Activated T-cell treated with anti-CD3 and anti-CD28 coated beads for 24 hours (primary cell): ENCODE results near the gene RGL1.

Source experiments
- DNase-seq: peaks from one replicate; pipeline ENCODE4 v3.0.0-alpha.2; 2020; ENCODE audit warnings: low read depth

RGL1 gene

DNA sequence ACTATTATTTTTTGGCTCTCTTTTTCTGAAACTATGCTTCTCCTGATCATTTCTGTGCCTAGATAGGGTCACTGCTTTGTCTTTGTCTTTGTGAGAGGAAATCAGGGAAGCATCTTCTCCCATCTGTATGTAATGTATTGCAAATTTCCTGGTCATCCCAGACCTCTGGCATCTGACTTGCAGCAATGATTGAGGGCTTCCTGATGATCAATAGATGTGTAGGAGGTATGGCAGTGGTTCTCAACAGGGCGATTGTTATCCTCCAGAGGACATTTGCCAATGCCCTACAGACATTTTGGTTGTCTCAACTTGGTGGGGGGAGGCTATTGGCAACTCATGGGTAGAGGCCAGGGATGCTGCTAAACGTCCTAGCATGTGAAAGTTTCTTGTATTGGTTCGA is 64.7 kb downstream of the RGL1 start:
- DNase-seq: no peak

DNA sequence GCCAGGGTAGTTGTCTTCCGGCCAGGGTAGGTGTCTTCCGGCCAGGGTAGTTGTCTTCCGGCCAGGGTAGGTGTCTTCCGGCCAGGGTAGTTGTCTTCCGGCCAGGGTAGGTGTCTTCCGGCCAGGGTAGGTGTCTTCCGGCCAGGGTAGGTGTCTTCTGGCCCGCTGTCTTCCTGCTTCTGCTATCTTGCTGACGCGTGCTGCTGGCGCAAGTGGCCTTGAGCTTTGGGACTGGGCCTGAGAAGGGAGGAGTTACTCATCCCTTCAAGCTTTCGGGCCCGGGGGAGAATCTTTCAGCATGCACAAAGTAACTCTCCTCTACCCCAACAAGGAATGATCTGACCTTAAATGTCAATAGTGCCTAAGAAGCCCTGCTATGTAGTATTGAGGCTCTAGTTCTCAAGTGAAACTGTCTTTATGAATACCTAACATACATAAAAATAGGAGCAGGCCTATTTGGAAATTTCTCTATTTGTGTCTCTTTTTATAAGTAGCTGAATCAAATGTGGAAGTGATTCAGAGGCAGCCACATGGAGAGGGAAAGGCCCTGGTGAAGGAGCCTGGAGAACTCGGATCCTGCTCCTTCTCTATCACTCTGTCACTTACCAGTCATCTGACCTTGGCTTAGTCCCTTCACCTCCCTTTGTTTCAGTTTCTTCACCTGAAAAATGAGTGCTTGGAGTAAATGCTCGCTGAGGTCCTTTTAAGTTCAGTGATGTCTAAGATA is 65.6 kb downstream of the RGL1 start:
- no peak for DNase-seq

DNA sequence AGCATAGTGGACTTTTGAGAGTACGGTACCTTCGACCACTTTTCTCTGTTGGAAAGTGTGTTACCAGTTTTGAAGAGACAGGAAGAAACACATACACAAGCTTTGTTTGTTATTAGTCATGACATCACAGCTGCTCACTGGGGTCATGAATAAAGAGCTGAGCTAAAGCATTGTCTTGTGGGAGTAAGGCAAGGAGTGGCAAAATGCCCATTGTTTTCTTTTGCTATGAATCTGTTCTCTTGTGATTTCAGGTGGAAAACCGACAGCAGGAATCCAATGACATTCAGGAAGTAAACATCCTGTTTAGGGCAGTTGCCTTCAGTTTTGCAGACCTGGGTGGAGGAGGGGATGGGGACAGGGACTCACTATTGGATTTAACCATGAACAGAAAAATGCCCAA is 66.2 kb downstream of the RGL1 start:
- DNase-seq: no peak

DNA sequence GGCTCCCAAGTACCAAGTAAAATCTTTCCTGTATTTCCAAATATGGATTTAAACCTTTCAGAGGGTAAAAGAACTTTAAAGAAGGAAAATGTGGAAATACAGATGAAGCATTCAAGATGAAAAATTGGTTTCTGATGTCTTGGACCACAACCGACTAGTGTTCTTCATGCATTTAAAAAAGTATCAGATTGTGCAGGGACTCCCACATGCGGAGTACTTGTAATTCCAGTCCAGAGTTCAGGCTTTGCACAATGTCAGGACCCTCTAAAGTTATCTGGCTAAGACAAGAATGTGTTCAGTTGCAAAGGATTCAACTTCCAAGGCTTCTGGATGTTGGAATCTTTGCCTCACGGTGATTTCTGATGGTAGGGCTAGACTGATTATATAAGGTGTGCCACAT is 66.7 kb downstream of the RGL1 start:
- no peak for DNase-seq

DNA sequence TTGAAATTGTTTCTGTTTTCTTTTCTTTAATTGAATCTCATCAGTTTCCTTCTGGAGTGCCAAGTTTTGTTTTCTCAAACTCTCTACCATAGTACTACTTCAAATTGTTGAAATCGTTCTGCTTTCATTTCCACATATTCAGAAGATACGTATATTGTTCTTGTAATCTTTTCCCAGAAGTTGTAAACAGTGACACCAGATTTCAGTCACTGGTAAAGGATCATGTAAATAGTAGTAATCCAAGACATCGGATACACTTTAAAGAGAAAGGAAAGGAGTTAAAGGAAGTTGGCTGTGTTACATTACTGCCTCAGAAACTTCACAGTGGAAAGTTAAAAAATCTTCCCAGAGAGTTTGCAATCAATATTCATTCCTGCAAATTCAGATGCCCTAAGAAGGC is 67.5 kb downstream of the RGL1 start:
- DNase-seq: no peak

DNA sequence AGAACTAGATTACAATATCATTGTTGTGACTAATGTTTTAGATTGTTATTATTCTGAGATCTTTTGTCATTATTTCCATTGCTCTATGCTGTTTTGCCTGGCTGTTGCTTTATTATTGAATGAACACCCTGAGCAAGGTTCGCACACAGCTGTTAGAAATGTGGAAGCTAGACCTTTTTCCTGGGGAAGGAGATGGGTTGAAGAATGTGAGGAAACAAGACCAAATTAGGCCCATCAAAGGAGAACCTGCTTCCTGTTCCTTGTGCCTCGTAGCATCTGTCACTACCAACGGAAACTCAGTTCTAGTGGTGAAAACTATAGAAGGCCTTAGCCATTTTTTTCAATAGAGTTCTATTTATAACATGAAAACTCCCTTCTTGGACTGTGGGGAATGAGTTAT is 68.7 kb downstream of the RGL1 start:
- DNase-seq: no peak

DNA sequence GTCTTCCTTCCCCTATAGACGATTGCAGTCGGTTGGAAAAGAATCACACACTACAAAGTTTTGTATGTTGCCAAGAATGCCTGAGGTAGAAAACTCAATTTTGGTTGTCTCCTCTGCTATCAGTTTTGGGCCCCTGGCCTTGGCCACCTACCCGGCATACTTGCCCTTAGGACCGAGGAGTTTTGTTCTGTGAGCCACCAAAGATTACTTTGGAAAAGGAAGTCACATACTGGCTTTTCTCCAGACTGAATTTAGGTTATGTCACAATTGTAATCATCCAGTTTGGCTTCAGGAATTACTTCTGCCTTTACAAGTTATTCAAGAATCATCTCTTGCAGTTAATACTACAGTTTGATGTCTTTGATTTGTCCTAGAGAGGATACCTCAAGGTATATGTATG is 71.4 kb downstream of the RGL1 start:
- no peak for DNase-seq

DNA sequence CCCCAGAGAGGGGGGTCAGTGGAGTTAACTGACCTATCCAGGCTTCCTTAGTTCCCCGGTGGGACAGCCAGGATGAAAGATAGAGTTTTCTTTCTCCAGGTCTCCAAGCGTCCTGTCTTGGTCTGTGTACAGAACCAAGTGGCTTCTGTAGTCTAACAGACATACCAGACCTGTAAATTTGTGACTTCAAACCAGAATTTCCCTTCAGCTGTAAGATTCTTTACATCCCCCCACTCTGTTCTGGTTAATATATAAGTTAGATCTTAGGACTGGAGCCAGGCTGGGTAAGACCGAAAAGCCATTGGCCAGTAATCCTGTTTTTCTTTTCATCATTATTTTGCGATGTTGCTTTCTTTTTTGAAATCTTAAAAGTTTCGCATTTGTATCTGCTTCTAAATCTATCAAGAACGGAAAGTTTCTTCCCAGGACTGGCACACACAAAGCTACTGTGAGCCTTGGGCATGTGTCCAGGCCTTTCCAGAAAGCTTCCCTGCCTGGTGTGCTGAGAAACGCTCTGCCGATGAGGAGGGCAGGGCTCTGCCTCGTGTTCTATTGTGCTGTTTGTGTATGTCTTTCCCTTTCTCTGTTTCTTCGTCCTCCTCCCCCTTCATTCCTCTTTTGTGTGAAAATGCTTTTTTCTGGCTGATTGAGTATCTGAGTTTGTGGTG is 72.3 kb downstream of the RGL1 start:
- no peak for DNase-seq

DNA sequence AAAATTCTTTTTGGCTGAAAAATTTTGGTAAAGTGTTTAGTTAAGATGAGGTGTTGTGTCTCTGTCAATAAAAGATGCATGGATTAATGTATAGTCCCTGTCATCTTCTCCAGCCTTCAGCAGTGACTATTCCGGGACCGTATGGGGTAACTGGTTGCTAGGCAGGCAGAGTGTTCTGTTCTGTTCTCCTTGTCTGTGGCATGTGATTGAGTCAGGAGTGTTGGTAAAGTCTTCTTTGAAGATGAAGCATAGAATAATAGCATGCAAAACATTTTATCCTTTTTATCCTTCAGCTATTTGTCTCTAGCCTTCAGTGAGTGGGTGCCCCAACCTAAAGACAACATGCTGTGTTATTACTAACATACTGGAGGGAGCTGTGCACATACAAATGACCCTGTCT is 74.6 kb downstream of the RGL1 start:
- DNase-seq: no peak

DNA sequence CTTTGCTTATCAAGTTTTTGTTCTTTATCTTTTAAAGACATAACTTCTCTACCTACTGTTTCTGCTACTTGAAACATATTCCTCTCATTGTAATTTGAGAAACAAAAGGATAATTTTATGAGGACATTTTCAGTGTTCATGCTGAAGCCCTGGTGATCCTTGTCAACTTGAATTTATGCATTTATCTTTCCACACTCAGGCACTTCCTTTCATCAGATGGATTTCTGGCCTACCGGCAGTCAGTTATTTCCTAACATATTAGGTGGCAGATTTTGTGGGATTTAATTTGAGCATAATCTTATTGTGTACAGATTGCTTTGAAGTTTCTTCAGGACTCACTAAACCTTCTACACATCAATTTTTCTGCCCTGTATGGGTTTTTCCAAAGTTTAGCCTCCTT is 75.0 kb downstream of the RGL1 start:
- DNase-seq: no peak

DNA sequence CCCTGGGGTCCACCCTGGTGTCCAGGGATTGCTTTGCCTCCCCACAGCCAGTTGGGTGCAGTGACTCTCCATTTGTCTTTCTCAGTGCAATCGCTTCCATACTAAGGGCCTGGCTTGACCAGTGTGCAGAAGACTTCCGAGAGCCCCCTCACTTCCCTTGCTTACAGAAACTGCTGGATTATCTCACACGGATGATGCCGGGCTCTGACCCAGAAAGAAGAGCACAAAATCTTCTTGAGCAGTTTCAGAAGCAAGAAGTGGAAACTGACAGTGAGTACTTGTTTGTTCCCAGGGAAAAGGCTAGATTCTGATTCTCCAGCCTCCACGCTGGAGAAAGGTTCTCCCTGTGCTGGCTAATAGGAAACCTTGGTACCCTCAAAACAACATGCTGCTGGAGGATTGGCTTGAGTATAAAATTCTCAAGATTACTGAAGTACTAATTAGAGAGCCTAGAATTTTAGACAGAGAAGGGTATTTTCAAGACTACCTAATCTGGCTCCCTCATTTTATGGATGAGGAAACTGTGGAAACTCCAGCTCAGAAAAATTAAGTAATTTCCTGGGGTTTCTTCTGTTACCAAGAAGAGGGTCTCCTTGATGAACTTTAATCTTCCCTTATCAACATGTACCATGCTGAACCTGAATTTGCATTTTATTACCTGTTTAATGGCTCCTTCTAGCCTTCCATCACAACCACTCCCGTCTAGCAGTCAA is 75.8 kb downstream of the RGL1 start:
- no peak for DNase-seq

DNA sequence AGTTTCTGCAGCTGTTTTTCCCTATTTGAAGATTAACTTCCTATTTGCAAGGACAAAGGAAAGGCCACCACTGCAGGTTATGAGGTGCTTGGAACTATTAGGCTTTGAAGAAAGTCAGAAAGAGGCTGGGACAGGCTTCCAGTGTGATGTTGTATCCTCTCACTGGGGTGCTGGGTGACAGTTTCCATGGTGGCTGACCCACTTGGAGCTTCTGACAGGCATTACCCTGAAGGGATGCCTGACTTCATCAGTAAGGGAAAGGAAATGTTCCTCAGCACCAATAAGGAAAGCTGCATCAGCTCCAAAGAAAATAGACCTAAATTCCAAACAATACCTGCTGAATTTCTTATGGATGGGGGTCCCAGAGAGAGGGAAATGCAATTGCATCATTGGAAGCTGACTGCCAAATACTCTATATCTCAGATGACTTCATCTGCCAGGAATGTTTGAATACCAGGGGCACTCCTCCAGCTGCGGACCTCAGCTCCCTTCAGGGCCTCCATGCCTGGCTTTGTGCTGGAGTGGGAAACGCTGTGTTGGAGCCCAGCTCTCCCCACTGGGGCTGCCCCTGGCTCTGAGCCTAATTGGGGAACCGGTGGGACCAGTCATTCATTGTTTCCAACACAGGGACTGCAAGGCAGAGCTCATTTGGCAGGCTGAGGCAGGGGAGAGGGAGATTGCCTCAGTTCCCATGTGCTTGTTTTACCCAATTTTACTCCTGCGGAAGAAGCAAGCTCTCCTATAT is 76.6 kb downstream of the RGL1 start:
- no peak for DNase-seq

DNA sequence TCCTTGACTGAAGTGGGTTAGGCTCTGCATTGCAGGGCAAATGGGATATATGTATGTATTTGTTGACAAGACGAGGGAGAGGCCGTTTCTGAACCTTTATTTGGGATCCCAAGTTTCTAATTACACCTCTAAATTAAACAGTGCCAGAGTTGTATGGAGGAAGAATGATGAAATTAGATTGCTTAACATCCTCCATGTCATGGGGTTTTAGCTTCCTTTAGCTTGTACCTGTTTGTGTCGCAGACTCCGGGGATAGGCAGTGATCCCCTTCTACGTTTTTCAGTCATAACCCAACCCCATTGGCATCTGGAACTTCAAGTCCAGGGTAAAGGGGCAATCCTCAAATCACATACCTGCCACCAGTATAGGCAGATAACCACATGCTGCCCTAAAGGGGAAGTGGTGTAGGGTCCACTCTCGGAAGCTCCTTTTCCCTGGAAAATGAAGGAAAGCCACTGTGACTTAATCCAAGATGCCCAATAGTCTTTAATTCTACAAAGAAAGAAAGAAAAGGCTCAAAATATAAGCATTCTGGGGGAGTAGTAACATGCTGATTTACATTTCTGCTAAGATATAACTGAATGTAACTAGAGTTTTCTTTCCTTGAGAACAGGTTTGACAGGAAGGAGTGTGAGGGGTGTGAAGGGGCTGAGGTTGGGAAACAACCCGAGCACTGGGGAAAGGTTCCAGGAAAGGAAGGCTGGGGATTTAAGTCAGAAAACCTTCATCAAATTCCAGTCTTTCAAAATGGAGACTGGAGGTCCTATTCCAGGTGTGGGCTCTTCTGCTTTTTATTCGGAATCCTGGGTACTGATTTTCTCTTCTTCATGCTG is 77.6 kb downstream of the RGL1 start:
- DNase-seq: no peak

DNA sequence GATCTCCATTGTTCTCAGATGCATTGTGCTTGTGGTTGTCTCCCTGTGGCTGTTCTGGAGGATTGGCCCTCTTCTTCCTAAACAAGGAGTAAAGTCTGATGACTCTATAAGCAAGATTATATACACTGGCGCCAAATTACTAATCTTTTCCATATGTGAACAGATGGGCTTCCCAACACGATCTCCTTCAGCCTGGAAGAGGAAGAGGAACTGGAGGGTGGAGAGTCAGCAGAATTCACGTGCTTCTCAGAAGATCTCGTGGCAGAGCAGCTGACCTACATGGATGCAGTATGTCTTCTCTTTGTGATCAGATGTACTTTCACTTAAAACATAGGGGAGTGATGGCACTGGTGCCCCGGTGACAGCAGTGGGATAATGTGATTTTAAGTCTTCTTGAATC is 78.7 kb downstream of the RGL1 start:
- DNase-seq: no peak

DNA sequence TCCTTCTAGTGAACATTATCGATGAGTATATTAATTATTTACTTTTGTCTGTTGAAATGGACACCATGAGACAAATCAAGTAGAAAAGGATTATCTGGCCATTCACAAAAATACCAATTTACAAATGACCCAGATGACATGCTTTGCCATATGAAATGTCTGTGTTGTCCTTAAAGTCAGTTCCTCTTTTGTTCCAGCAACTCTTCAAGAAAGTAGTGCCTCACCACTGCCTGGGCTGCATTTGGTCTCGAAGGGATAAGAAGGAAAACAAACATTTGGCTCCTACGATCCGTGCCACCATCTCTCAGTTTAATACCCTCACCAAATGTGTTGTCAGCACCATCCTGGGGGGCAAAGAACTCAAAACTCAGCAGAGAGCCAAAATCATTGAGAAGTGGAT is 79.6 kb downstream of the RGL1 start:
- DNase-seq: no peak

DNA sequence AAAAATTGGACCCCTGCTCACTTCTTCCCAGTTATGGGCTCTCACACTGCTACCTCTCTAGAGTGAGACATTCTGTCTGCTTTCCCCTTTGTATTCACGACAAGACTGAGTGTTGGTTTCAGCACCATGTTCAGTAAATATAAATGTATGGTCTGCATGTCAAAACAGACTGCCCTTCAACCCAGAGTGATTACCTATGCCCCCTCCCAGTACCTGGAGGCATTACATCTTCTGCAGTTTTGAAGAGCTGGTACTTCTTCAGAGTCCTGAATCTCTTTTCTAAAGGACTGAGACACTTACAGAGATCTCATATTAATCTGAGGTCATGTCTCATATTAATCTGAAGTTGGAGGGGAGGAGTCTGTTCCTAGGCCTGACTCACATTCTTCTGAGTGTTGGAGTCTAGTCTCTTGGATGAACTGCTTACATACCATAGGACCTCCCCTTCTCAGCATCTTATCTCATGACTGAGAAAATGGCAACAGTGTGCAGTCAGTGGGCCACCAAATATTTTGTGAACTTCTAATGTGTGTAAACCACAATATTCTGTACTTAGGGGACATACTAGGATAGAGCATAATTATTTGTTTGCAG is 80.3 kb downstream of the RGL1 start:
- DNase-seq: no peak

DNA sequence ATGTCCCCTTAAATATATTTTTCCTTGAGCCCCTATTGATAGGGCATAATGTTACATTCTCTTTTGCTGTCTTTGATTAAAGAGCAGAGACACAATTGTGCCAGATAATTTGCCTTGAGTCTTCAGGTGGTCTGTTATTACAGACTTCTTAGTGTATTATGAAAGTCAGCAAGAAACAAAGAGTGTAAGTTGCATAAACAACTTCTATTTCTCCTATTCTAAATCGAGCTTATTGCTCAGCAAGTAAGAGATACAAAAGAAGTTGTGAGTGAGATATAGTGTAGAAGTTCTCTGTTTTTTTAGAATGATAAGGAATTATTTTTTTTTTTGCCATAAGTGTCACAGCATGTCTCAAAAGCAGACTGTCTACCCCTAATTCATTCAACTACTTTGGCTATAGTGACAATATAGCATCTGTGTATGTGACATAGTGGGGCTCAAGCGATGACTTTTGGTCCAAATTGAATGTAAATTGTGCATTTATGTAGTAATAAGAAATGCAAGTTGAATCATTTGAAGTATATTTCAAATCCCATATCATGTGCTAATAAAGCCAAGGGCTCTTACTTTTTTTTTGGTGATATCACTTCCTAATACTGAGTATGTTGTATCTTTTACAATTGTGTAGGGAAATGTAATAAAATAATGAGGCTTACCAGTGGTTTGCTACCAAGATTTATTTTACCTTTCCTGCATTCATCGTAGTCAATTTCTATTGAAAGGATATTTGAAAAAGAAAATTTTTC is 81.3 kb downstream of the RGL1 start:
- DNase-seq: no peak

DNA sequence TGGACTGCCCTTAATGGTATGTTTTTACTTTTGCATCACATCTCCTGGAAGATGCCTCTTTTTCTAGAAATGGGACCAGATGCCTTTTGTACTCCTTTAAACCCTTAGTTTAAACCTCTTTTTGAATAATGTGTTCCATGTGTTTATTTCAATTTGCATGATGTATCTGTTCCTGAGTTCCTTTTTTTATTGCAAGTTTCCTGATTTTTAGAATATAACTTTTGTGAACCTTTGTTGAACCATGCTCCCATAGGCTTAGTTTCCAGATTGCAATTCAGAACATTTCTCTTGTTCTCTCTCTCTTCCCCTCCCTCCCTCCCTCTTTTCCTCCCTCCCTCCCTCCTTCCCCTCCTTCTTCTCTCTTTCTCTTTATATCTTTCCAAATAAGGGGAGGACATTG is 81.9 kb downstream of the RGL1 start:
- DNase-seq: no peak

DNA sequence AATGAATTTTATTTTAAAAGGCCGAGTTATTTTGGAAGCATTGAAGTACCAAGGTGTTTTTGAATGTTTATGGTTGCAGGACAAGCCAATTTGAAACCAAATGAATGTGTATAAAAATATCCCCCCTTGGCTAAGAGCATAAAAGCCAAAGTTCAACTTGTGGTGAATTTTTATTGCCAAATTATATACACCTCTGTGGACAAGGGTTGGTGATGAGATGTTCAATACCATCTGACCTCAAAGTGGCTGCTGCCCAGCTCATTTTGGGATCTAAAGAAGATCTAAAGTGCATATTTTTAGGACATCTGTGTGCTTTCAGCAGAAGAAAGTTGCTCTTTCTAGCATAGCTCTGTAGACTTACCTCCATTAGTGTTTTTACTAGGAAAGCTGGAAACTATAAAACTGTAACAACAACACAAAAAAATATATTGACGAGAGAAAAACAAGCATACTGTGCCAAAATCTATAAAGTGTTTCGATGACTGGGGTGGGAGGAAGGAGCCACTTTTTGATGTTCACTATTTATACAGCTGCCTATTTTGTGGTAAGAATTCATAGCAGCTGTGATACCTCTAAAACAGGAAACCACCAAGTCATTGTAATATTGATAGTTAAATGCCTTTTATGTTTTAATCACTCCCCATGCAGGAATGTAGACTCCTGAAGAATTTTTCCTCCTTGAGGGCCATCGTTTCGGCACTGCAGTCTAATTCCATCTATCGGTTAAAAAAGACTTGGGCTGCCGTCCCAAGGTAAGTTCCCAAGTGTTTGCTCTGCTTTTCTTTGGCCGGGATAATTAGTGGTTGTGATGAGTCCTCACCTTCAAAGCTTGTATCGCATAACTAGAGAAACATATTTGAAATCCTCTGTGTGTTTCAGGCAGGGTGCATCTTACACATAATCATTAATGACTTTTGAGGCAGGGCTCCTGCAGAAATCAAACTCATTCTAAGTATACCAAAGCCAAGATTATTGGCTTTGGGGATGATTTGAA is 83.2 kb downstream of the RGL1 start:
- no peak for DNase-seq
